Activated T-cell treated with anti-CD3 and anti-CD28 coated beads for 24 hours (primary cell): Measurements from ENCODE around the gene PCK2.
"Not testable (repeated sequence)": the region's sequence is repeated elsewhere in the genome, so short reads cannot be mapped to it uniquely, and the experiment has no call there.

Source experiments
- DNase-seq: peaks from one replicate; pipeline ENCODE4 v3.0.0-alpha.2; 2020; ENCODE audit warnings: low read depth

PCK2 gene

GRCh38 chr14:24095271-24096068, 1.4 kb downstream of the PCK2 start:
- peak; percentile 57 for DNase-seq

DNA sequence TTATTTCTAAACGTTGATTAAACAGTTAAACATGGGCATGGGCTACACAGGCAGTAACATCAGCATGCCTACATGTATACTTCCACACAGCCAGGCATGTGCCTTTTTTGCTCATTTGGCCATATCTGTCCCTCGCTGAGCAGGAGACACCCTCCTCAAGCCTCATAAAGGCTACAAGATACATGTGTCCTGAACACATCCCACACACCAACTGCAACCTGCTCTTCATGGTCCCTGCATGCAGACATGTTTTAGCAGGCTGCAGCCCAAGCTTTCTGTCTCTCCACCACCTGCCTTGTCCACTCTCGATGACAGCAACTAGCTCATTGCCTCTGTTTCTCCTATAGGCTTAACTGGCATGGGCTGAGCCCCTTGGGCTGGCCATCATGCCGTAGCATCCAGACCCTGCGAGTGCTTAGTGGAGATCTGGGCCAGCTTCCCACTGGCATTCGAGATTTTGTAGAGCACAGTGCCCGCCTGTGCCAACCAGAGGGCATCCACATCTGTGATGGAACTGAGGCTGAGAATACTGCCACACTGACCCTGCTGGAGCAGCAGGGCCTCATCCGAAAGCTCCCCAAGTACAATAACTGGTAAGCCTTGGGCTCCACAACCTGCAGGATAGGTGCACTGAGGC, 2.6 kb downstream of the PCK2 start:
- DNase-seq: no peak

DNA sequence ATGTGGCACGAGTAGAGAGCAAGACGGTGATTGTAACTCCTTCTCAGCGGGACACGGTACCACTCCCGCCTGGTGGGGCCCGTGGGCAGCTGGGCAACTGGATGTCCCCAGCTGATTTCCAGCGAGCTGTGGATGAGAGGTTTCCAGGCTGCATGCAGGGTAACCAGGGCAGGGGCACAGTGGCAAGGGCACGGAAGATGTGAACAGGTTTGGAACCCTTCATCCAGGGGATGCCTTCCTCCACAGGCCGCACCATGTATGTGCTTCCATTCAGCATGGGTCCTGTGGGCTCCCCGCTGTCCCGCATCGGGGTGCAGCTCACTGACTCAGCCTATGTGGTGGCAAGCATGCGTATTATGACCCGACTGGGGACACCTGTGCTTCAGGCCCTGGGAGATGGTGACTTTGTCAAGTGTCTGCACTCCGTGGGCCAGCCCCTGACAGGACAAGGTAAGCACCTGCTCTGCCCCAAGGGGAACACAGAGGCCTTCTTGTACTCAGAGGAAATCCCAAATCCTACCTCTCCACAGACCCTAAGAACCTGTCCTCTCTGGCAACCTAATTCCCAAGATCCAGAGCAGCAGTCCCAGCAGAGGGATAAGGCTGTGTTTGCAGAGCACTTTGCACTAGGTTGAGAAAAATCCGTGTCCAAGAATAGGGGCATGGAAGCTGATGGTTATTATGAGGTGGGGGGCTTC, 4.3 kb downstream of the PCK2 start:
- no peak for DNase-seq

DNA sequence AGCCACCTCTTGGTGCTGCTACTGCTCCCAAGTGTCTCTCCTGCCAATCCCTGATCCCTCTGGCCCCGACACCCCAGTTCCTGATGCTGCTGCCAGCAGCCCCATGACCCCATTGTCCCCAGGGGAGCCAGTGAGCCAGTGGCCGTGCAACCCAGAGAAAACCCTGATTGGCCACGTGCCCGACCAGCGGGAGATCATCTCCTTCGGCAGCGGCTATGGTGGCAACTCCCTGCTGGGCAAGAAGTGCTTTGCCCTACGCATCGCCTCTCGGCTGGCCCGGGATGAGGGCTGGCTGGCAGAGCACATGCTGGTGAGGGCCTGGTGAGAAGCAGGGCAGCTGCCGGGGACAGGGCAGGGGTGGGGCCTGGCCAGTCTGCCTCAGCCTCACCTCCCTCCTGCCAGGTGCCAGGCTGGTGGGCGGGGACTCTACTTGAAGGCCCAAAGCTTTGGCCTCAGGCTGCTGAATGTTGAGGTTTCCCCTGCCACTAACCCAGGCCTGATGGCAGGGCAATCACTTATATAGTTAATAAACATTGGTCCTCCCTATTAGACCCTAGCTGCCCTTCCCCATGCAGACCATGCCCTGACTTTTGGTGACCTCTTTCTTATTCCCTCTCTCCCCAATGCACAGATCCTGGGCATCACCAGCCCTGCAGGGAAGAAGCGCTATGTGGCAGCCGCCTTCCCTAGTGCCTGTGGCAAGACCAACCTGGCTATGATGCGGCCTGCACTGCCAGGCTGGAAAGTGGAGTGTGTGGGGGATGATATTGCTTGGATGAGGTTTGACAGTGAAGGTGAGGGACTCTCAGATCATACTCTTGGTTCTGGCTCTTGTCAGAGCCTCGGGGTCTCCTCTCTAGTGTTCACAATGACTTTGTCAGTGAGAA, 5.1 kb downstream of the PCK2 start:
- DNase-seq: no peak

DNA sequence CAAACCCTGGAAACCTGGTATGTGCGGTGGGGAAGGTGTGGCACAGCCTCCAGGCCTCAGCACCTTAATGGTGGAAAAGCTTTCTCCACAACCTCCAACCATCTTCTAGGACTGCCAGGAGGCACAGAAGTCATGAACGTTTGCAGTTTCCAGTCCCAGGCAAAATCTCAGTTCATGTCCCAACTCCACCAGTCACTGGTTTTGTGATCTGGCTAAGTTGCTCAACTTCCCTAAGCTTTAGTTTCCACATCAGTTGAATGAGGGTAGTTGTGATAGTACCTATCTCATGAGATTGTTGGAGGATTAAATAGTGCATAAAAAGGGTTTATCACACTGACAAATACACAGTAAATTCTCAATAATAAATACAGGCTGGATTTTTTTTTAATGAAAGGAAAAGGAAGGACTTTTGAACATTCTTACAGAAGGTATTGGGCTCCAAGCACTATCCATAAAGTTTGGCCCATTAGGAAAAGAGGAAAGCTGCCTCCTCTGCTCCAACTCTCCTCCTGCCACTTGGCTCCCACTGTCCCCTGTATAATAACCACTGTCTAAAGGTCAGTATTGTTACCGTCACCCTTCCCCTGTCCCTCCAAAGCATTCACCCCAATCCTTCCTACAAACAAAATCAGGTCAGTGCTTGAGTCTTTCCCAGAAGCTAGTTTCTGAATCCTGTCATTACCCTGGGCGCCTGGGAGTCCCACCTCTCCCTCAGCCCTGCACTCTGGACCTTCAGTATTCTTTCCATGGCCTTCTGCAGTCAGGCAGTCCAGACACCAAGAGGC, 6.3 kb downstream of the PCK2 start:
- DNase-seq: no peak

GRCh38 chr14:24100982-24101494, 6.9 kb downstream of the PCK2 start:
- no peak for DNase-seq

DNA sequence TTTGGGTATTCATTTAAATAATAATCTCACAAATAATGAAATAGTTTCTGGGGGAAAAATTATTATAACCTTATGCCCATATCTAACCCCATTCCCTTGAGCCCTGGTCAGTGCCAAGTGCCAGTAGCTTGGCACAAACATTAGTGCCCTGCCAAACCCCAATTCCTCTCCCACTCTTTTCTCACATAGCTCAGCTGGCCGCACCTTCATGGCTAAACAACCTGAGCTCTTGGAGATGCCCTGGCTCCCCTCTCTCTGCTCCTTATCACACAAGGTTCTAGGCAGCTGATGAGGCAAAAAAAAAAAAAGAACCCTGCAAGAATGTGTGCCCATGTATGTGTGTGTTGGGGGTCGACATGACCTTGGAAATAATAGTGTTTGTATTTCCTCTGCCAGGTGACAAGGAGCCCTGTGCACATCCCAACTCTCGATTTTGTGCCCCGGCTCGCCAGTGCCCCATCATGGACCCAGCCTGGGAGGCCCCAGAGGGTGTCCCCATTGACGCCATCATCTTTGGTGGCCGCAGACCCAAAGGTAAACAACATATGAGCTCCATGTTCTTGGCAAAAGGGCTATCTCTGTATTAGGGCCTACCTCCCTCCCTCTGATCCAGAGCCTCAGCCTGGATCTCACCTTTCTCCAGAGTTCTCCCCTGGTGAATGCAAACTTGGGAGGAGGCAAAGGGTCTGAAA, 8.4 kb downstream of the PCK2 start:
- no peak for DNase-seq

- no peak for DNase-seq
Observed at GRCh38 chr14:24103451-24103850, 9.3 kb downstream of the PCK2 start.

GRCh38 chr14:24105609-24106239, 11.6 kb downstream of the PCK2 start:
- not testable (repeated sequence) for DNase-seq

DNA sequence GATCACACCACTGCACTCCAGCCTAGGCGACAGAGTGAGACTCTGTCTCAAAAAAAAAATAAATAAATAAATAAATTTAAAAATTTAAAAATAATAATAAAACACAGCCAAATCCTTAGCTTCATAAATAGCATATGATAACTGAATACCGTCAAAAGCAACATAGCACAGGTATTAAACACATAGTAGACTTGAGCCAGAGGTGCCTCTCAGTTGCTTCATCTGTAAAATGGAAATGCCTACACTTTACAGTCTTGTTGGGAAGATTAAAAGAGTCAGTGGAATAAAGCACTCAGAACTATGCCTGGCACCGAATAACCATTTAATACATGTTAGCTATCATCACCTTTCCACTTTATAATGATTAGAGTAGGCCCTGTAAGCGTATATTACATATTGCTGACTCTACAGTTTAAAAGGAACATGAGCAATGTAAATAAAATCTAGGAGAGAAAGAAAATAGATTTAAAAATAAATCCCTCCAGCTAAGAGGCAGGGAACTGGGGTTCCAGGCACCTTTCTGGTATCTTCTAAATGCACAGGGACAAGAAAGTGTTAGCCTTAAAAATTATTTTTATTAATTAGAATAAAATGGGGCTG, 12.7 kb downstream of the PCK2 start:
- DNase-seq: no peak

- DNase-seq: no peak
Observed at GRCh38 chr14:24108336-24108874, 14.3 kb downstream of the PCK2 start.

GRCh38 chr14:24110060-24110459, 15.9 kb downstream of the PCK2 start:
- DNase-seq: no peak

DNA sequence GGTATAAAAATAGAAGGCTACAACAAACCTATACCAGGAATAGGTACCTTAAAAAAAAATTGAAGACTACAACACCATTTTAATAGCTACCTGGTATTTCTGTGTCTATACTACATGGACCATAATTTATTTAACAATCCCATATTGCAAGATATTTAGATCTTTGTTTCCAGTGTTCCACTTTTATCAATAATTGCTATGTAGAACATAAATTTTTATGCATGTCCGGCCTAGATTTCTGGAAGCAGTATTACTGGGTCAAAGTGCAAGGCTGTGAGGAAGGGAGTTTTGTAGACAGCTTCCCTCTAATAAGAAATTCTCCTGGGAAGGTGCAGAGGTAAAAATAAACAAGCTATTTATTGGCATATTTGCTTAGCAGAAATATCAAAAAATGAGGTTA, 16.4 kb downstream of the PCK2 start:
- no peak for DNase-seq

GRCh38 chr14:24113379-24113800, 19.3 kb downstream of the PCK2 start:
- DNase-seq: no peak

- peak; percentile 73 for DNase-seq
Observed at GRCh38 chr14:24113801-24114531, 19.9 kb downstream of the PCK2 start.

- peak; percentile 95 for DNase-seq
Observed at GRCh38 chr14:24114532-24115421, 20.7 kb downstream of the PCK2 start, which contains the start of the genes DCAF11 and NRL. Gene DCAF11, plus strand, starts transcription at chr14:24114777. Its CDS starts 818 bp downstream, at chr14:24115595. Gene NRL, minus strand, starts transcription at chr14:24114949. Its CDS starts 32,101 bp downstream, at chr14:24082848.
